ENCODE data around the gene CNIH3.
A peak's percentile ranks its signal among the peaks of the same experiment; 100 is the strongest.
"Not testable (repeated sequence)": the region's sequence is repeated elsewhere in the genome, so short reads cannot be mapped to it uniquely, and the experiment has no call there.

Gene CNIH3

GRCh38 chr1:224615861-224616755, at the start of gene CNIH3:
Gene CNIH3 (plus strand): TSS chr1:224616317. CDS start chr1:224617175, 858 bp downstream.
- DNase-seq: peak; percentile 29 to 72

- not testable (repeated sequence) for DNase-seq
Measured at GRCh38 chr1:224566492-224566891, 49.6 kb upstream of the CNIH3 start.

DNA sequence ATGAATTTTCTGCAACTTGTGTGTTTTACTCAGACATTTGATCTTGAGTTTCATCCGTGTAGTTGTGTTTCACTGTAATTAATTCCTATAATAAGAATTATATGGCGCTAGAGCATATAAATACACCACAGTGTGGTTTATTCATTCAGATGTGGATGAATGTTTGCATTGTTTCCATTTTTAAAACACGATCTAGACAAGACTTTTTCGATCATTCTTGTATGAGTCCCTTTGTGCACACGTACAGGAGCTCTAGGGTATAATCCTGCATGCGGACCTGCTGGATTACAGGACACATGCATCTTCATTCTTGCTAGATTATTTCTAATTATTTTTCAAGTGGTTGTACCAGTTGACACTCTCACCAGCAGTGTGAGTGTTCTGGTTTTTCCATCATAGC, 46.8 kb upstream of the CNIH3 start:
- no peak for DNase-seq

DNA sequence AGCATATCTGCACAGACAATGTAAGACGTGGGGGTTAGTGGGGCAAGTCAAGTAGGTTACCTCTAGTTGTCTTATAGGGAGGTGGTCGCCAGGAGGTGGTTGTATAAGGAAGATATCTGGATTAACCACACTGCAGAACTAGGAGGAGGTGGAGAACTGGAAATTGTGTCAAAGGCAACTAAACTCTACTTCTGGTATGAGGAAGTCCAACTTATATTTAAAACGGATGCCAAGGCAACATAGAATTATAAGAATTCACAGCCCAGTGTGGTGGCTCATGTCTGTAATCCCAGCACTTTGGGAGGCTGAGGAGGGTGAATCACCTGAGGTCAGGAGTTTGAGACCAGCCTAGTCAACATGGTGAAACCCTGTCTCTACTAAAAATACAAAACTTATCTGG, 44.1 kb upstream of the CNIH3 start:
- DNase-seq: not testable (repeated sequence)

GRCh38 chr1:224579526-224579925, 36.6 kb upstream of the CNIH3 start:
- no peak for DNase-seq

DNA sequence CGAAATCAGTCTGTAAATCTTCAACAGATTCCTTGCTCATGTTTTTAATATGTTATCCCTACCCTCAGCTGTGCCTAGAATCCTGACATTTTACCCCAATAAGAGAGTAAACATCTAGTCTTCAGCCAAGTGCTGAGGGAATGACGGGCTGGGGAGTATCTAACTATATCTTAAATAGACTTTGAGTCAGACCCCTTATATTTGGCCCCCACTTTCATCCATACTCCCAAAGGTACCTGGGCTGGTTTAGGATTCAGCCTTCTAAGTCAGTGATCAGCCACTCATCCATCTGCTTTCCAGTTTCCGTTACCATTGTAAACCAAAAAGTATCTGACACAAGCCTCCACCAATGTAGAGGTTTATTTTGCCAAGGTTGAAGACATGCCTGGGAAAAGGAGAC, 36.1 kb upstream of the CNIH3 start:
- DNase-seq: no peak

DNA sequence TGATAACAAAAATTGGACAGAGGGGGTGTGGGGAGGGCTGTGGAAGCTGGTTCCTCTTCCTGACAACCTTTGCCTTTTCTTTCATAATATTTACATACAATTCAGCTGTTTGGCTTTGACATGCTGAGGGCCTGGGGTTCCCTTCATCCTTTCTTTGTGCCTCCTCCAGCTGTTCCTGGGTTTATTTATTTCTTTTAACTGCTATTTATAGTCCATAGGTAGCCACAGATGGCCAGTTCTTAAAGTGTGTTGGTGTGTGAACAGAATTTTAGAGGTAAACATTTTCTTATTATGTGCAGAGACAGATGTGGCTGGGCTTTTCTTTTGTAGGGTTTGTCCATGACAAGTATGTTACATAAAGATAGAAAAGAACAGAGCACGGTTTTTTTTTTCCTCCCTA, 34.1 kb upstream of the CNIH3 start:
- DNase-seq: no peak

DNA sequence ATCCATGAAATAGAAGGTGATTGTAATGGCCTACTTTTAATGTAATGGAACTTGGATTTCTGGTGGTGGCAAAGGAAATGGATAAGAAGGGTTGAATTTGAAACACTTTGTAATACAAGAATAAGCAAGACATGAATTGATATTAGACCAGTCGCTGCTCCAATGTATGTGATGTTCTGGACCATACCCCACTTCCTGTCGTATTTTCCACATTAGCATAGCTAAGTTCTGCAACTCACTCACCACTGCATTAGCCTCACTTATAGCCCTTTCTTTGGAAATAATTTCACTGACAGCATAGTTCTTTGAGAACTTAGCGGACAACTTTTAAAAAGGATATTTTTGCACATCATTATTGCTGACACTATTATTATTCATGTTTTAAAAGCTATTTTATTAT, 32.3 kb upstream of the CNIH3 start:
- DNase-seq: no peak

DNA sequence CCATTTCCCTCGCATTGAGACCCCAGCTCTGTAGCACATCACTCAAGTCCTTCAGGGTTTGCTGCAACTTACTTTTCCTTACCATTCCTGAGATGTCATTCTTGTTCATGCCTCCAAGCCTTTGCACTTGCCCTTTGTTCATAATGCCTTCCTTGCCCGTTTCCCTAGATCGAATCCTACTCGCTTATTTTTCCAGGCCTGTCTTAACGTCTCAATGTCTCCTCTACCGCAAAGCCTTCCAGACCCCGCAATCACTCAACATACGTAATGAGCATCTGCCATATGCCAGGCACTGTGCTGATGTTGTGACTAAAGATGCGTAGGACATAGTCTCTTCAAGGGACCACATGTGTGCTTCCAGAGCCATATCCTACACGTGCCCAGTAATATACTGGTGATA, 31.1 kb upstream of the CNIH3 start:
- no peak for DNase-seq

DNA sequence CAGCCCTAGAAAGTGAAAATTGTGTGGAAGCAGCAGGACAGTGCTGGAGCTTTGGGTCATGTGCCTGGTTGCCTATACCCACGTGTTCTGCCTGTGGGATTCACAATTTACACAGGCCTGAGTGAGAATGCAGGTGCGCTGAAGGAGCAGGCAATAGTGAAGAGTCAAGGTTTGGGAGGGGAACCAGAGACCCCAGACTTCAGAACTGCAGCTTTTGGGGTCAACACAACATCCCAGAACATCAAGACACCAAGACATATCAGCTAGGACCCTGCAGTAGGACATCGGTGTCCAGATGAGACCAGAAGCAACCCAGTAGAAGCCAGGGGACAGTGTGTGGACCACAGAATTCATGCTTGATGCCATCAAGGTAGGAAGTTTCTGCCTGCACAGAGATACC, 29.1 kb upstream of the CNIH3 start:
- DNase-seq: no peak

- DNase-seq: no peak
Measured at GRCh38 chr1:224588515-224588914, 27.6 kb upstream of the CNIH3 start.

- DNase-seq: no peak
Measured at GRCh38 chr1:224589006-224589405, 27.1 kb upstream of the CNIH3 start.

- DNase-seq: no peak
Measured at GRCh38 chr1:224591326-224591725, 24.8 kb upstream of the CNIH3 start.

GRCh38 chr1:224592636-224593582, 23.2 kb upstream of the CNIH3 start:
- DNase-seq: peak; percentile 39 to 48

DNA sequence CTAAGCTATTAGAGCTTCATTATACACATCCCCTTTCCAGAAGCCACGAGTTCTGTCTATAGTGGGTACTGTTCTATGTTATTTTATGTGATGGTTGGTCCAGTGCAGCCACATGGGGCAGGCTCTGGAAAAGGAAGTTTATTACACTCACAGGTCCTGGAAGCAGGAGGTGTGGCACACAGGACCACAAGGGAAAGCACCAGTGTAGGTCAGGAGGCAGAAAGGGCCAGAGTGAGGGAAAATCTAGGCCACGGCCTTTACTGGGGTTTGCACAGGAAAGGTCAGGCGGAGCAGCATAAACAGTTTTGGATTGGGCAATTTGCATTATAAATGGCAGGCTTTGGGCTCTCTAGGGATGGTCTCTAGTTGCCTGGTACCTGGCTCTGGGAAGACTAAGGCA, 21.8 kb upstream of the CNIH3 start:
- no peak for DNase-seq

GRCh38 chr1:224594851-224595250, 21.3 kb upstream of the CNIH3 start:
- no peak for DNase-seq

GRCh38 chr1:224605482-224606181, 10.5 kb upstream of the CNIH3 start:
- DNase-seq: no peak

- no peak for DNase-seq
Measured at GRCh38 chr1:224607188-224608148, 8.6 kb upstream of the CNIH3 start.

- no peak for DNase-seq
Measured at GRCh38 chr1:224609333-224609732, 6.8 kb upstream of the CNIH3 start.

- no peak for DNase-seq
Measured at GRCh38 chr1:224612246-224612645, 3.9 kb upstream of the CNIH3 start.

DNA sequence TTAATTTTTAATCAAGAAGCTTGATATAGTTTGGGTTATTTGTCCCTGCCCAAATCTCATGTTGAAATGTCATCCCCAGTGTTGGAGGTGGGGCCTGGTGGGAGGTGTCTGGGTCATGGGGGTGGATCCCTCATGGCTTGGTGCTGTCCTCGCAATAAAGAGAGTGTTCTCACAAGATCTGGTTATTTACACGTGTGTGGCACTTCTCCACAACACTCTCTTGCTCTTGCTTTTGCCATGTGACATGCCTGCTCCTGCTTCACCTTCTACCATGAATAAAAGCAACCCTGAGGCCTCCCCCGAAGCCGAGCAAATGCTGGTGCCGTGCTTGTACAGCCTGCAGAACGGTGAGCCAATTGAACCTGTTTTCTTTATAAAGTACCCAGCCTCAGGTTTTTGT, 2.6 kb upstream of the CNIH3 start:
- no peak for DNase-seq

All from NCI-H526 (cell line).